ENCODE data around the gene NOSTRIN.

The NOSTRIN gene

GRCh38 chr2:168852481-168852880, 50.0 kb downstream of the NOSTRIN start:
- Histone ChIP-seq H3K36me3 (ENCODE audit: insufficient read depth, low read length) (no peaks in the 10 kb centered on the region; the same call in 1 of the 2 replicates), H4K20me1 (ENCODE audit: insufficient read depth, low read length, poor library complexity, severe bottlenecking) (no peaks in the 10 kb centered on the region), H2AFZ (ENCODE audit: low read length) (no peak overlapping the region), H3K79me2 (ENCODE audit: insufficient read depth, low read length) (no peaks in the 10 kb centered on the region), H3K4me1 (ENCODE audit: insufficient read depth, low read length, poor library complexity, severe bottlenecking) (no peaks in the 10 kb centered on the region), H3K9me2 (replicated peaks; ENCODE audit: low read depth, low read length) (no peaks in the 10 kb centered on the region), H3K4me2 (ENCODE audit: low read depth, low read length, poor library complexity, severe bottlenecking) (no peak overlapping the region), H3F3A (ENCODE audit: low read depth) (no peaks in the 10 kb centered on the region), H3K27me3 (ENCODE audit: insufficient read depth, low read length, poor library complexity, severe bottlenecking) (no peaks in the 10 kb centered on the region), H3K4me3 (ENCODE audit: low read length, poor library complexity, severe bottlenecking) (no peak overlapping the region), H3K9me3 (ENCODE audit: insufficient read depth, low read depth, low read length) (no peaks in the 10 kb centered on the region), H3K9ac (ENCODE audit: low read depth, low read length, poor library complexity, severe bottlenecking) (no peak overlapping the region)
- no peak for TF ChIP-seq CTCF (conservative IDR thresholded peaks at IDR 0.05; ENCODE audit: low read length)
- no peak for TF ChIP-seq EZH2phosphoT487 (IDR thresholded peaks at IDR 0.05; ENCODE audit: borderline replicate concordance)

- Histone ChIP-seq H3K36me3 (ENCODE audit: insufficient read depth, low read length) (peaks cover 5% of the 10 kb centered on the region; the same call in 1 of the 2 replicates), H3K27me3 (ENCODE audit: insufficient read depth, low read length, poor library complexity, severe bottlenecking) (no peaks in the 10 kb centered on the region), H3F3A (ENCODE audit: low read depth) (no peaks in the 10 kb centered on the region), H3K79me2 (ENCODE audit: insufficient read depth, low read length) (no peaks in the 10 kb centered on the region), H3K4me1 (ENCODE audit: insufficient read depth, low read length, poor library complexity, severe bottlenecking) (no peaks in the 10 kb centered on the region), H3K4me2 (ENCODE audit: low read depth, low read length, poor library complexity, severe bottlenecking) (no peak overlapping the region), H3K9me3 (ENCODE audit: insufficient read depth, low read depth, low read length) (no peaks in the 10 kb centered on the region), H3K9ac (ENCODE audit: low read depth, low read length, poor library complexity, severe bottlenecking) (no peak overlapping the region), H2AFZ (ENCODE audit: low read length) (no peak overlapping the region), H4K20me1 (ENCODE audit: insufficient read depth, low read length, poor library complexity, severe bottlenecking) (no peaks in the 10 kb centered on the region), H3K4me3 (ENCODE audit: low read length, poor library complexity, severe bottlenecking) (no peak overlapping the region), H3K9me2 (replicated peaks; ENCODE audit: low read depth, low read length) (no peaks in the 10 kb centered on the region)
- TF ChIP-seq EZH2phosphoT487 (IDR thresholded peaks at IDR 0.05; ENCODE audit: borderline replicate concordance) (no peak), CTCF (conservative IDR thresholded peaks at IDR 0.05; ENCODE audit: low read length) (no peak)
Measured at GRCh38 chr2:168853471-168853870, 51.0 kb downstream of the NOSTRIN start.

- Histone ChIP-seq H3K9ac (ENCODE audit: low read depth, low read length, poor library complexity, severe bottlenecking) (no peak overlapping the region), H3K79me2 (ENCODE audit: insufficient read depth, low read length) (no peaks in the 10 kb centered on the region), H3K4me2 (ENCODE audit: low read depth, low read length, poor library complexity, severe bottlenecking) (no peak overlapping the region), H3K4me3 (ENCODE audit: low read length, poor library complexity, severe bottlenecking) (no peak overlapping the region), H4K20me1 (ENCODE audit: insufficient read depth, low read length, poor library complexity, severe bottlenecking) (no peaks in the 10 kb centered on the region), H3F3A (ENCODE audit: low read depth) (no peaks in the 10 kb centered on the region), H3K9me2 (replicated peaks; ENCODE audit: low read depth, low read length) (no peaks in the 10 kb centered on the region), H3K27me3 (ENCODE audit: insufficient read depth, low read length, poor library complexity, severe bottlenecking) (no peaks in the 10 kb centered on the region), H3K36me3 (ENCODE audit: insufficient read depth, low read length) (peaks cover 7% of the 10 kb centered on the region; the same call in 1 of the 2 replicates), H3K9me3 (ENCODE audit: insufficient read depth, low read depth, low read length) (no peaks in the 10 kb centered on the region), H2AFZ (ENCODE audit: low read length) (no peak overlapping the region), H3K4me1 (ENCODE audit: insufficient read depth, low read length, poor library complexity, severe bottlenecking) (peaks cover 3% of the 10 kb centered on the region)
- no peak for TF ChIP-seq CTCF (conservative IDR thresholded peaks at IDR 0.05; ENCODE audit: low read length)
- no peak for TF ChIP-seq EZH2phosphoT487 (IDR thresholded peaks at IDR 0.05; ENCODE audit: borderline replicate concordance)
Measured at GRCh38 chr2:168854651-168855050, 52.2 kb downstream of the NOSTRIN start.
